DND-41 (cell line): ENCODE results near the gene NOL11.

ENCODE experiments used
- ATAC-seq: fragments of 200-7000 bp; cut with Tn5 transposase; 3 replicates; pipeline ENCODE4 v1.9.1; 2021; ENCODE audit warnings: low read depth; ENCODE audit not compliant: insufficient read depth
- DNase-seq: peaks from one replicate; pipeline ENCODE4 v3.0.0-alpha.2; 2020
- H2AFZ ChIP-seq: 2 replicates; pipeline ENCODE4 v1.6.0; 2012; ENCODE audit warnings: low read depth, low read length
- H3K27ac ChIP-seq: 2 replicates; pipeline ENCODE4 v1.5.1; 2012; ENCODE audit warnings: low read length, inconsistent platforms
- H3K27me3 ChIP-seq: fragments of 200-600 bp; sonication (generic); 2 replicates; pipeline ENCODE4 v1.6.0; 2012; ENCODE audit warnings: low read length, mild to moderate bottlenecking, inconsistent platforms; ENCODE audit not compliant: insufficient read depth, poor library complexity
- H3K36me3 ChIP-seq: 2 replicates; pipeline ENCODE4 v1.5.1; 2012; ENCODE audit warnings: low read length, inconsistent platforms; ENCODE audit not compliant: insufficient read depth
- H3K4me1 ChIP-seq: 2 replicates; pipeline ENCODE4 v1.5.1; 2012; ENCODE audit warnings: mild to moderate bottlenecking, low read length; ENCODE audit not compliant: insufficient read depth
- H3K4me2 ChIP-seq: 2 replicates; pipeline ENCODE4 v1.6.0; 2012; ENCODE audit warnings: mild to moderate bottlenecking, moderate library complexity, low read length, inconsistent platforms; ENCODE audit not compliant: insufficient read depth
- H3K4me3 ChIP-seq, 2 experiments: fragments of 200-600 bp in 1 of 2; shearing (Covaris generic) in 1 of 2; 2 replicates each; pipeline ENCODE4 v1.5.1; 2012 to 2016; ENCODE audit warnings: inconsistent platforms in 2 of 2, low read length in 2 of 2, mild to moderate bottlenecking in 2 of 2, low read depth in 1 of 2, moderate library complexity in 1 of 2
- H3K79me2 ChIP-seq: 2 replicates; pipeline ENCODE4 v1.6.0; 2012; ENCODE audit warnings: low read length, inconsistent platforms; ENCODE audit not compliant: insufficient read depth
- H3K9ac ChIP-seq: 2 replicates; pipeline ENCODE4 v1.6.0; 2012; ENCODE audit warnings: low read depth, mild to moderate bottlenecking, inconsistent platforms, low read length, moderate library complexity
- H3K9me3 ChIP-seq: 2 replicates; pipeline ENCODE4 v1.5.1; 2012; ENCODE audit warnings: low read length, moderate library complexity, mild to moderate bottlenecking, inconsistent platforms; ENCODE audit not compliant: insufficient read depth, severe bottlenecking
- H4K20me1 ChIP-seq: 2 replicates; pipeline ENCODE4 v1.6.0; 2012; ENCODE audit warnings: low read length; ENCODE audit not compliant: insufficient read depth
- CTCF ChIP-seq: IDR thresholded peaks from 2 replicates; pipeline ENCODE4 v1.5.1; 2012; ENCODE audit warnings: borderline replicate concordance, low read length, moderate library complexity, mild to moderate bottlenecking; ENCODE audit not compliant: poor library complexity, severe bottlenecking; ENCODE audit errors: extremely low read depth
- EZH2 ChIP-seq: IDR thresholded peaks from 3 replicates; pipeline ENCODE4 v1.6.1; 2012; ENCODE audit warnings: borderline replicate concordance, low read depth, mild to moderate bottlenecking, moderate library complexity, low read length, inconsistent platforms; ENCODE audit not compliant: severe bottlenecking

The NOL11 gene

GRCh38 chr17:67770539-67770938 is 52.8 kb downstream of the NOL11 start:
- no peak overlapping the region for H3K4me2 ChIP-seq
- no peak overlapping the region for H3K4me3 ChIP-seq
- no peak overlapping the region for H3K9ac ChIP-seq
- H3K27me3 ChIP-seq: no peaks in the 10 kb centered on the region
- H3K36me3 ChIP-seq: no peaks in the 10 kb centered on the region
- no peaks in the 10 kb centered on the region for H3K4me1 ChIP-seq
- no peak for ATAC-seq
- no peak overlapping the region for H3K27ac ChIP-seq
- no peaks in the 10 kb centered on the region for H3K9me3 ChIP-seq
- H4K20me1 ChIP-seq: no peaks in the 10 kb centered on the region
- no peak for DNase-seq
- H2AFZ ChIP-seq: no peak overlapping the region
- H3K79me2 ChIP-seq: no peaks in the 10 kb centered on the region
- TF ChIP-seq CTCF: no peak
- TF ChIP-seq EZH2: no peak

- DNase-seq (no peak), ATAC-seq (no peak)
- Histone ChIP-seq H3K4me2 (no peak overlapping the region), H3K9ac (no peak overlapping the region), H2AFZ (no peak overlapping the region), H3K27me3 (no peaks in the 10 kb centered on the region), H3K4me1 (no peaks in the 10 kb centered on the region), H3K4me3 (no peak overlapping the region), H3K9me3 (no peaks in the 10 kb centered on the region), H3K36me3 (no peaks in the 10 kb centered on the region), H3K27ac (no peak overlapping the region), H3K79me2 (no peaks in the 10 kb centered on the region), H4K20me1 (no peaks in the 10 kb centered on the region)
- TF ChIP-seq EZH2 (no peak), CTCF (no peak)
Measured at GRCh38 chr17:67772679-67773078, 54.9 kb downstream of the NOL11 start.

GRCh38 chr17:67773246-67773645 is 55.5 kb downstream of the NOL11 start:
- H3K4me3 ChIP-seq: no peak overlapping the region
- no peaks in the 10 kb centered on the region for H3K36me3 ChIP-seq
- H3K27me3 ChIP-seq: no peaks in the 10 kb centered on the region
- TF ChIP-seq CTCF (no peak), EZH2 (no peak)
- ATAC-seq (no peak), DNase-seq (no peak)
- no peak overlapping the region for H3K27ac ChIP-seq
- no peak overlapping the region for H2AFZ ChIP-seq
- no peak overlapping the region for H3K9ac ChIP-seq
- no peak overlapping the region for H3K4me2 ChIP-seq
- H3K9me3 ChIP-seq: no peaks in the 10 kb centered on the region
- H3K4me1 ChIP-seq: no peaks in the 10 kb centered on the region
- no peaks in the 10 kb centered on the region for H4K20me1 ChIP-seq
- H3K79me2 ChIP-seq: no peaks in the 10 kb centered on the region

GRCh38 chr17:67779098-67779672 is 61.4 kb downstream of the NOL11 start:
- Histone ChIP-seq H3K27me3 (no peaks in the 10 kb centered on the region), H3K36me3 (no peaks in the 10 kb centered on the region), H3K9me3 (no peaks in the 10 kb centered on the region), H3K4me2 (no peak overlapping the region), H2AFZ (no peak overlapping the region), H3K4me1 (no peaks in the 10 kb centered on the region), H3K79me2 (no peaks in the 10 kb centered on the region), H3K27ac (no peak overlapping the region), H4K20me1 (no peaks in the 10 kb centered on the region), H3K9ac (no peak overlapping the region), H3K4me3 (no peak overlapping the region)
- ATAC-seq (peak; percentile 58; the same call in 1 of the 3 replicates), DNase-seq (peak; percentile 19)
- no peak for TF ChIP-seq EZH2
- peak; percentile 59 for TF ChIP-seq CTCF
